Measurements from ENCODE around the gene HPS4. TPM values are rescaled to one million over a fixed set of nuclear protein-coding genes. Genes with fewer than 3 reads are reported as not detected.
A peak's percentile ranks its signal among the peaks of the same experiment; 100 is the strongest.

The HPS4 gene
- total RNA-seq, 1 donor from 2014 or later: 37.1 TPM

- no peaks in the 10 kb centered on the region for H3K27me3 Mint-ChIP-seq (ENCODE audit: unreplicated experiment)
- H3K36me3 Mint-ChIP-seq (ENCODE audit: unreplicated experiment): peaks cover 30% of the 10 kb centered on the region
- peaks cover 18% of the 10 kb centered on the region for H3K4me1 Mint-ChIP-seq (ENCODE audit: unreplicated experiment)
- no peak for TF ChIP-seq CTCF (IDR thresholded peaks at IDR 0.05)
- no peak for DNase-seq (ENCODE audit: extremely low spot score, unreplicated experiment)
- H3K4me3 Mint-ChIP-seq (ENCODE audit: unreplicated experiment): no peak overlapping the region
- H3K27ac Mint-ChIP-seq (ENCODE audit: unreplicated experiment): no peak overlapping the region
- no peaks in the 10 kb centered on the region for H3K9me3 Mint-ChIP-seq (ENCODE audit: unreplicated experiment)
Observed at GRCh38 chr22:26462641-26463040, 20.9 kb downstream of the HPS4 start.

GRCh38 chr22:26462051-26462450, 21.5 kb downstream of the HPS4 start:
- H3K27ac Mint-ChIP-seq (ENCODE audit: unreplicated experiment): no peak overlapping the region
- peaks cover 18% of the 10 kb centered on the region for H3K4me1 Mint-ChIP-seq (ENCODE audit: unreplicated experiment)
- H3K27me3 Mint-ChIP-seq (ENCODE audit: unreplicated experiment): no peaks in the 10 kb centered on the region
- no peaks in the 10 kb centered on the region for H3K9me3 Mint-ChIP-seq (ENCODE audit: unreplicated experiment)
- no peak for TF ChIP-seq CTCF (IDR thresholded peaks at IDR 0.05)
- H3K4me3 Mint-ChIP-seq (ENCODE audit: unreplicated experiment): no peak overlapping the region
- DNase-seq (ENCODE audit: extremely low spot score, unreplicated experiment): no peak
- peaks cover 33% of the 10 kb centered on the region for H3K36me3 Mint-ChIP-seq (ENCODE audit: unreplicated experiment)

- no peak for DNase-seq (ENCODE audit: extremely low spot score, unreplicated experiment)
- H3K27ac Mint-ChIP-seq (ENCODE audit: unreplicated experiment): no peak overlapping the region
- no peaks in the 10 kb centered on the region for H3K9me3 Mint-ChIP-seq (ENCODE audit: unreplicated experiment)
- H3K36me3 Mint-ChIP-seq (ENCODE audit: unreplicated experiment): peaks cover 28% of the 10 kb centered on the region
- TF ChIP-seq CTCF (IDR thresholded peaks at IDR 0.05): peak; percentile 84
- H3K4me3 Mint-ChIP-seq (ENCODE audit: unreplicated experiment): no peak overlapping the region
- H3K27me3 Mint-ChIP-seq (ENCODE audit: unreplicated experiment): no peaks in the 10 kb centered on the region
- H3K4me1 Mint-ChIP-seq (ENCODE audit: unreplicated experiment): peaks cover 18% of the 10 kb centered on the region
Observed at GRCh38 chr22:26461188-26461810, 22.3 kb downstream of the HPS4 start.

- DNase-seq (ENCODE audit: extremely low spot score, unreplicated experiment): no peak
- Mint-ChIP-seq H3K27ac (ENCODE audit: unreplicated experiment) (no peak overlapping the region), H3K4me1 (ENCODE audit: unreplicated experiment) (peaks cover 18% of the 10 kb centered on the region), H3K27me3 (ENCODE audit: unreplicated experiment) (no peaks in the 10 kb centered on the region), H3K9me3 (ENCODE audit: unreplicated experiment) (no peaks in the 10 kb centered on the region), H3K36me3 (ENCODE audit: unreplicated experiment) (peaks cover 23% of the 10 kb centered on the region), H3K4me3 (ENCODE audit: unreplicated experiment) (no peak overlapping the region)
- no peak for TF ChIP-seq CTCF (IDR thresholded peaks at IDR 0.05)
Observed at GRCh38 chr22:26460202-26460601, 23.4 kb downstream of the HPS4 start.

- peaks cover 19% of the 10 kb centered on the region for H3K36me3 Mint-ChIP-seq (ENCODE audit: unreplicated experiment)
- no peak overlapping the region for H3K4me3 Mint-ChIP-seq (ENCODE audit: unreplicated experiment)
- TF ChIP-seq CTCF (IDR thresholded peaks at IDR 0.05): no peak
- no peak for DNase-seq (ENCODE audit: extremely low spot score, unreplicated experiment)
- no peaks in the 10 kb centered on the region for H3K27me3 Mint-ChIP-seq (ENCODE audit: unreplicated experiment)
- H3K4me1 Mint-ChIP-seq (ENCODE audit: unreplicated experiment): peaks cover 2% of the 10 kb centered on the region
- no peaks in the 10 kb centered on the region for H3K9me3 Mint-ChIP-seq (ENCODE audit: unreplicated experiment)
- no peak overlapping the region for H3K27ac Mint-ChIP-seq (ENCODE audit: unreplicated experiment)
Observed at GRCh38 chr22:26457661-26458272, 25.8 kb downstream of the HPS4 start.
